ENCODE measurements around the gene SMOC2.

GRCh38 chr6:168562576-168563151 lies 121.7 kb downstream of the SMOC2 start:
- TF ChIP-seq CTCF (conservative IDR thresholded peaks at IDR 0.05 in 1 of 2, IDR thresholded peaks at IDR 0.05 in 1 of 2; ENCODE audit: extremely low read depth in 1 of 2, insufficient read depth in 1 of 2, low read depth in 1 of 2, low read length in 2 of 2), result no peak
- TF ChIP-seq EZH2 (IDR thresholded peaks at IDR 0.05; ENCODE audit: borderline replicate concordance, low read length), result no peak

Data from mammary epithelial cell (primary cell).